Mucosa of descending colon (tissue), 3 donors: ENCODE results near the gene TFAP2A. TPM values are rescaled to one million over a fixed set of nuclear protein-coding genes. Genes with fewer than 3 reads are reported as not detected.

Experiments
- ATAC-seq: fragments of 200-7000 bp; cut with Tn5 transposase; one replicate; pipeline ENCODE4 v1.9.1; 2020; ENCODE audit warnings: mild to moderate bottlenecking, moderate library complexity
- DNase-seq, 3 donors: peaks; one replicate each; pipeline ENCODE4 v3.0.0-alpha.2; 2020
- H3K36me3 ChIP-seq: fragments of 200-600 bp; one replicate; pipeline ENCODE4 v1.8.0; 2021; ENCODE audit warnings: low read depth, mild to moderate bottlenecking
- H3K4me1 ChIP-seq: fragments of 200-600 bp; one replicate; pipeline ENCODE4 v1.8.0; 2021; ENCODE audit warnings: low read depth, mild to moderate bottlenecking
- H3K4me3 ChIP-seq: fragments of 200-600 bp; one replicate; pipeline ENCODE4 v1.8.0; 2021; ENCODE audit warnings: mild to moderate bottlenecking
- H3K9me3 ChIP-seq: fragments of 200-600 bp; one replicate; pipeline ENCODE4 v1.8.0; 2021; ENCODE audit warnings: mild to moderate bottlenecking
- CTCF ChIP-seq: fragments of 200-600 bp; IDR thresholded peaks from one replicate; pipeline ENCODE4 v1.8.0; 2022; ENCODE audit warnings: antibody characterized with exemption, mild to moderate bottlenecking
- intact Hi-C, 2 donors: fragments of 100-400 bp; cut with DNase I in 1 of 2; cut with micrococcal nuclease in 1 of 2; formaldehyde crosslinking; loops; one replicate each; pipeline versions ENCODE4 v1.11.0 to v1.11.1; 2022; cut with DNase I, micrococcal nuclease
- total RNA-seq, 3 donors: library from RNA; stranded (reverse); fragmentation: NEBNext Ultra II Directional in 2 of 3; extraction: Animal tissue kit (Norgen Biotek cat#: 25700) in 2 of 3; gene quantifications; one replicate each; pipeline versions ENCODE4 v1.2.1 to v1.2.4, GENCODE V29; 2021 to 2023
- donor health status: DM: no; HTN: no; CAD: no; lungs with moderate emphysema.
- donor health status: DM: no; HTN: no; CAD: no.
- donor health status: DM: no; HTN: yes; CAD: no.

The TFAP2A gene
- total RNA-seq, 3 donors from 2014 or later, result 0.09 to 0.98 (median 0.53) TPM

- no peaks in the 10 kb centered on the region for H3K4me1 ChIP-seq
- TF ChIP-seq CTCF, result no peak
- DNase-seq (no peak), ATAC-seq (no peak)
- H3K9me3 ChIP-seq, result peaks cover 4% of the 10 kb centered on the region
- no peak overlapping the region for H3K4me3 ChIP-seq
- intact Hi-C loops, result no loop called here
- no peaks in the 10 kb centered on the region for H3K36me3 ChIP-seq
Measured at GRCh38 chr6:10401632-10402223, 13.1 kb downstream of the TFAP2A start.

GRCh38 chr6:10401004-10401536 lies 13.8 kb downstream of the TFAP2A start:
- no peak for ATAC-seq
- no peak for DNase-seq
- Histone ChIP-seq H3K9me3 (peaks cover 4% of the 10 kb centered on the region), H3K4me1 (no peaks in the 10 kb centered on the region), H3K36me3 (no peaks in the 10 kb centered on the region), H3K4me3 (no peak overlapping the region)
- intact Hi-C loops, result no loop called here
- no peak for TF ChIP-seq CTCF

GRCh38 chr6:10400330-10400729 lies 14.5 kb downstream of the TFAP2A start:
- Histone ChIP-seq H3K4me3 (no peak overlapping the region), H3K4me1 (no peaks in the 10 kb centered on the region), H3K36me3 (no peaks in the 10 kb centered on the region), H3K9me3 (peaks cover 4% of the 10 kb centered on the region)
- DNase-seq (no peak), ATAC-seq (no peak)
- TF ChIP-seq CTCF, result no peak
- intact Hi-C loops, result no loop called here

GRCh38 chr6:10399451-10399850 lies 15.4 kb downstream of the TFAP2A start:
- no peak for DNase-seq
- intact Hi-C loops, result no loop called here
- no peak for ATAC-seq
- Histone ChIP-seq H3K9me3 (no peaks in the 10 kb centered on the region), H3K4me3 (no peak overlapping the region), H3K36me3 (no peaks in the 10 kb centered on the region), H3K4me1 (no peaks in the 10 kb centered on the region)
- TF ChIP-seq CTCF, result no peak

- no peak for DNase-seq
- TF ChIP-seq CTCF, result no peak
- H3K9me3 ChIP-seq, result no peaks in the 10 kb centered on the region
- H3K4me3 ChIP-seq, result no peak overlapping the region
- H3K4me1 ChIP-seq, result no peaks in the 10 kb centered on the region
- no peaks in the 10 kb centered on the region for H3K36me3 ChIP-seq
- ATAC-seq, result no peak
- intact Hi-C loops, result no loop called here
Measured at GRCh38 chr6:10398446-10399218, 16.2 kb downstream of the TFAP2A start.
